ENCODE measurements around the gene CYB561A3. TPM values are rescaled to one million over a fixed set of nuclear protein-coding genes. Genes with fewer than 3 reads are reported as not detected.

The CYB561A3 gene
- total and polyA plus RNA-seq, 2 donors (not counting 1 experiment from before 2014, with no cell fraction given): 248 to 756 TPM

DNA sequence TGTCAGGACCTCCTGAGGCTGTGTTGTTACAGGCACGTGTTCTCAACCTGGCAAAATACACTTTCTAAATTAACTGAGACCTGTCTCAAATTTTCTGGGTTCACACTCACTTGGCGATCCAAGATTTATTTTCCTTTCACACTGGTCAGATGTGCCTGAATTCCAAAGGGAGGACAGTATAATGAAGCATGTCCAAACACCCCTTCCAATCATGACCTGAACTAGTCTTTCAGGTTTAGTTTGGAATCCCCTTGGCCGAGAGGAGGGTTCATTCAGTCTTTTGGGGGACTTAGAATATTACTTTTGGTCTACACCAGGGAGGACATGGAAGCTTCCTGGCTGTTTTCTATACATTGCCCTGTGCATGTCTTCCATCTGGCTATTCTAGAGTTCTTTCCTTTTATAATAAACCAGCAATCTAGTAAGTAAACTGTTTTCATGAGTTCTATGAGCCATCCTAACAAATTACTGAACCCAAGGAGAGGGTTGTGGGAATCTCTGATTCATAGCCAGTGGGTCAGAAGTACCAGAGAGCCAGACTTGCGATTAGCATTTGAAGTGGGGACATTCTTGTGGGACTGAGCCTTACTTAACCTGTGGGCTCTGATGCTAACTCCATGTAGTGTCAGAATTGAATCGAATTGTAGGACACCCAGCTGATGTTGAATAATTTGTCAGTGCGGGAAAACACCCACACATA lies 15.9 kb upstream of the CYB561A3 start:
- Histone ChIP-seq H3K4me1 (ENCODE audit: control insufficient read depth in 2 of 2, insufficient read depth in 2 of 2, low read length in 2 of 2) (no peaks in the 10 kb centered on the region), H3K9me3 (ENCODE audit: control extremely low read depth in 1 of 3, control insufficient read depth in 2 of 3, insufficient read depth in 1 of 3, low read length in 2 of 3) (peaks cover 0 to 11% (median 4%) of the 10 kb centered on the region in 3 donors), H3K36me3 (replicated peaks in 1 of 2; ENCODE audit: control extremely low read depth in 1 of 2, control insufficient read depth in 1 of 2, extremely low read depth in 1 of 2, insufficient read depth in 2 of 2, low read length in 1 of 2) (peaks cover 2 to 6% of the 10 kb centered on the region in 2 experiments), H3K27ac (ENCODE audit: low read length in 2 of 2) (no peak overlapping the region), H3K4me3 (ENCODE audit: control extremely low read depth in 1 of 5, extremely low read depth in 1 of 5, insufficient read depth in 1 of 5, low read depth in 2 of 5, low read length in 4 of 5) (no peak overlapping the region), H3K79me2 (ENCODE audit: control insufficient read depth, insufficient read depth, low read length) (no peaks in the 10 kb centered on the region), H3K27me3 (replicated peaks in 1 of 4; ENCODE audit: control extremely low read depth in 1 of 4, control insufficient read depth in 3 of 4, insufficient read depth in 4 of 4, low read length in 3 of 4) (no peaks in the 10 kb centered on the region), H2AFZ (ENCODE audit: insufficient read depth, low read depth, low read length, poor library complexity, severe bottlenecking) (no peak overlapping the region), H4K20me1 (ENCODE audit: control insufficient read depth, insufficient read depth, low read length, poor library complexity, severe bottlenecking) (no peaks in the 10 kb centered on the region), H3K9ac (ENCODE audit: low read length) (no peak overlapping the region), H3K4me2 (replicated peaks; ENCODE audit: low read depth, low read length, poor library complexity, severe bottlenecking) (no peak overlapping the region)
- no peak for DNase-seq
- no peaks in the 10 kb centered on the region for H3K4me1 Mint-ChIP-seq
- no peak overlapping the region for H3K27ac Mint-ChIP-seq
- 100% methylated on average over 2 of the region's 6 CpGs for WGBS (ENCODE audit: insufficient coverage)
- ChIA-PET CTCF (interaction anchor here (1.9 kb wide), 1 partner anchor 42 kb away, joined by 8 read pairs; no protein-coding TSS in a partner anchor), POLR2A (no interaction called here)
- intact Hi-C loops (cut with micrococcal nuclease): no loop called here
- H3K27me3 Mint-ChIP-seq: no peaks in the 10 kb centered on the region
- TF ChIP-seq, protein P1, sequence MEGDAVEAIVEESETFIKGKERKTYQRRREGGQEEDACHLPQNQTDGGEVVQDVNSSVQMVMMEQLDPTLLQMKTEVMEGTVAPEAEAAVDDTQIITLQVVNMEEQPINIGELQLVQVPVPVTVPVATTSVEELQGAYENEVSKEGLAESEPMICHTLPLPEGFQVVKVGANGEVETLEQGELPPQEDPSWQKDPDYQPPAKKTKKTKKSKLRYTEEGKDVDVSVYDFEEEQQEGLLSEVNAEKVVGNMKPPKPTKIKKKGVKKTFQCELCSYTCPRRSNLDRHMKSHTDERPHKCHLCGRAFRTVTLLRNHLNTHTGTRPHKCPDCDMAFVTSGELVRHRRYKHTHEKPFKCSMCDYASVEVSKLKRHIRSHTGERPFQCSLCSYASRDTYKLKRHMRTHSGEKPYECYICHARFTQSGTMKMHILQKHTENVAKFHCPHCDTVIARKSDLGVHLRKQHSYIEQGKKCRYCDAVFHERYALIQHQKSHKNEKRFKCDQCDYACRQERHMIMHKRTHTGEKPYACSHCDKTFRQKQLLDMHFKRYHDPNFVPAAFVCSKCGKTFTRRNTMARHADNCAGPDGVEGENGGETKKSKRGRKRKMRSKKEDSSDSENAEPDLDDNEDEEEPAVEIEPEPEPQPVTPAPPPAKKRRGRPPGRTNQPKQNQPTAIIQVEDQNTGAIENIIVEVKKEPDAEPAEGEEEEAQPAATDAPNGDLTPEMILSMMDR (IDR thresholded peaks at IDR 0.05): no peak
- TF ChIP-seq EZH2 (IDR thresholded peaks at IDR 0.05; ENCODE audit: borderline replicate concordance, insufficient read depth, low read depth, low read length, poor library complexity, severe bottlenecking): no peak
- H3K9me3 Mint-ChIP-seq (ENCODE audit: insufficient read depth): no peaks in the 10 kb centered on the region
- no peak for ATAC-seq (ENCODE audit: low read depth)
- no peak overlapping the region for H3K4me3 Mint-ChIP-seq

DNA sequence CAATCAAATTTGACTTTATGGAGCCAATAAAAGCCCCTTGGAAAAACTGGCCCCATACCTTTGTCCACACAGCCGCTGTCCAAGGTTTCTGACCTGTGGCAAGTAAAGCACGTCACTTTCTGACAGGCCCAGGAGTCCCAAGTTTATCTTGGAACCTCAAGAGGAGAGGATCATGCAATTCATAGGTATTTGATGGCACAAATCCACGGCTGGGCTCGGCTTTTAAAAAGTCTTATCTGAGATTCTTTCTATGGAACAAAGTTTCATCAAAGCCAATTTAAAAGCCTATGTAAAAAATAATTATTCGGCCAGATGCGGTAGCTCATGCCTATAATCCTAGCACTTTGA lies 14.1 kb upstream of the CYB561A3 start:
- Histone ChIP-seq H3K79me2 (ENCODE audit: control insufficient read depth, insufficient read depth, low read length) (no peaks in the 10 kb centered on the region), H3K9me3 (ENCODE audit: control extremely low read depth in 1 of 3, control insufficient read depth in 2 of 3, insufficient read depth in 1 of 3, low read length in 2 of 3) (peaks cover 0 to 11% (median 4%) of the 10 kb centered on the region in 3 donors), H3K27me3 (replicated peaks in 1 of 4; ENCODE audit: control extremely low read depth in 1 of 4, control insufficient read depth in 3 of 4, insufficient read depth in 4 of 4, low read length in 3 of 4) (no peaks in the 10 kb centered on the region), H3K36me3 (replicated peaks in 1 of 2; ENCODE audit: control extremely low read depth in 1 of 2, control insufficient read depth in 1 of 2, extremely low read depth in 1 of 2, insufficient read depth in 2 of 2, low read length in 1 of 2) (peaks cover 2 to 6% of the 10 kb centered on the region in 2 experiments), H3K4me2 (replicated peaks; ENCODE audit: low read depth, low read length, poor library complexity, severe bottlenecking) (no peak overlapping the region), H3K4me3 (ENCODE audit: control extremely low read depth in 1 of 5, extremely low read depth in 1 of 5, insufficient read depth in 1 of 5, low read depth in 2 of 5, low read length in 4 of 5) (no peak overlapping the region), H4K20me1 (ENCODE audit: control insufficient read depth, insufficient read depth, low read length, poor library complexity, severe bottlenecking) (no peaks in the 10 kb centered on the region), H3K27ac (ENCODE audit: low read length in 2 of 2) (no peak overlapping the region), H3K4me1 (ENCODE audit: control insufficient read depth in 2 of 2, insufficient read depth in 2 of 2, low read length in 2 of 2) (no peaks in the 10 kb centered on the region), H3K9ac (ENCODE audit: low read length) (no peak overlapping the region), H2AFZ (ENCODE audit: insufficient read depth, low read depth, low read length, poor library complexity, severe bottlenecking) (no peak overlapping the region)
- WGBS (ENCODE audit: insufficient coverage): 99% methylated on average over 4 of the region's 6 CpGs
- ATAC-seq (ENCODE audit: low read depth) (no peak), DNase-seq (no peak)
- POLR2A ChIA-PET: no interaction called here
- H3K27me3 Mint-ChIP-seq: no peaks in the 10 kb centered on the region
- no peaks in the 10 kb centered on the region for H3K4me1 Mint-ChIP-seq
- CTCF ChIA-PET: interaction anchor here (0.6 to 2.6 kb wide), 4 partner anchors 9 to 55 kb away, joined by 4 to 19 read pairs (median 7); partner anchors contain the start of gene TMEM216
- no peak overlapping the region for H3K27ac Mint-ChIP-seq
- no peak overlapping the region for H3K4me3 Mint-ChIP-seq
- intact Hi-C loops (cut with micrococcal nuclease): no loop called here
- no peaks in the 10 kb centered on the region for H3K9me3 Mint-ChIP-seq (ENCODE audit: insufficient read depth)
- no peak for TF ChIP-seq EZH2 (IDR thresholded peaks at IDR 0.05; ENCODE audit: borderline replicate concordance, insufficient read depth, low read depth, low read length, poor library complexity, severe bottlenecking)
- TF ChIP-seq, protein P1 (IDR thresholded peaks at IDR 0.05): no peak

All from B cell (primary cell).